ENCODE results near the gene TPSAB1.
"Not testable (repeated sequence)": the region's sequence is repeated elsewhere in the genome, so short reads cannot be mapped to it uniquely, and the experiment has no call there.

The TPSAB1 gene

DNA sequence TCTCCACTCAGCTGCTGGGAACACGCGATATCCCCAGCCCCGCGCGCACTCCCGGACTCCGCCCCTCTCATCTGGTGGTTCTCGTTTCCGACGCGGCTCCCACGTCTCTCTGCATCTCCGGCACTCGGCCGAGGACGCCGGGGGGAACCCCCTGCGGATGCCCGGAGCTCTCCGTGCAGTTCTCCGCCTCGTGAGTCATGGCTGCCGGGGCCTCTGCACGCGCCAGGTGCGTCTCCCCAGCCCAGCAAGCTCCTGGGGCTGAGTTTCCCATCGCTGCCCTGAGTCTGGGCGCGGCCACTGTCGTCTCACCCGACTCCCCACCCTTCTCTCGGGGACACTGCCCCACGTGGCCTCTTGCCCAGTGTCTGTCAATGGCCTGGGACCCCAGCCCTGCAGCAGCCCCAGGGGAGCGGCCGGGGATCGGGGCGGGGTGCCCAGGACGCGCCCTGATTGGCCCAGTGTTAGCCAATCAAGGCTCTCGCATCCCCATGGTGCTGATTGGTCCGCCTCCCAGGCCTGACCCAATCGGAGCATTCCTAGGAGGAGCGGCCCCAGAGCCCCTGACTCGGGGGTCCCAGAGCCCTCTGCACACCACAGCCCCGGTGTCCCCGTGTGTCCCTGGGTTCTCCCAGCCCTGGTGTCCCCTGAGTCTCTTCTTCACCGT, 13.3 kb downstream of the TPSAB1 start:
- not testable (repeated sequence) for DNase-seq

DNA sequence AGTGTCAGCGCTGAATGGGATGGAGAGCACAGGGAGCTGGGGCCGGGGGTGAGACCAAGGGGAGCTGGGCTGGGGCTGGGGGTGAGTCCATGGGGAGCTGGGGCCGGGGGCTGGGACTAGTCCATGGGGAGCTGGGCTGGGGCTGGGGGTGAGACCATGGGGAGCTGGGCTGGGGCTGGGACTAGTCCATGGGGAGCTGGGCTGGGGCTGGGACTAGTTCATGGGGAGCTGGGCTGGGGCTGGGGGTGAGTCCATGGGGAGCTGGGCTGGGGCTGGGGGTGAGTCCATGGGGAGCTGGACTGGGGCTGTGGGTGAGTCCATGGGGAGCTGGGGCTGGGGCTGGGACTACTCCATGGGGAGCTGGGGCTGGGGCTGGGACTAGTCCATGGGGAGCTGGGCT, 14.3 kb downstream of the TPSAB1 start:
- not testable (repeated sequence) for DNase-seq

DNA sequence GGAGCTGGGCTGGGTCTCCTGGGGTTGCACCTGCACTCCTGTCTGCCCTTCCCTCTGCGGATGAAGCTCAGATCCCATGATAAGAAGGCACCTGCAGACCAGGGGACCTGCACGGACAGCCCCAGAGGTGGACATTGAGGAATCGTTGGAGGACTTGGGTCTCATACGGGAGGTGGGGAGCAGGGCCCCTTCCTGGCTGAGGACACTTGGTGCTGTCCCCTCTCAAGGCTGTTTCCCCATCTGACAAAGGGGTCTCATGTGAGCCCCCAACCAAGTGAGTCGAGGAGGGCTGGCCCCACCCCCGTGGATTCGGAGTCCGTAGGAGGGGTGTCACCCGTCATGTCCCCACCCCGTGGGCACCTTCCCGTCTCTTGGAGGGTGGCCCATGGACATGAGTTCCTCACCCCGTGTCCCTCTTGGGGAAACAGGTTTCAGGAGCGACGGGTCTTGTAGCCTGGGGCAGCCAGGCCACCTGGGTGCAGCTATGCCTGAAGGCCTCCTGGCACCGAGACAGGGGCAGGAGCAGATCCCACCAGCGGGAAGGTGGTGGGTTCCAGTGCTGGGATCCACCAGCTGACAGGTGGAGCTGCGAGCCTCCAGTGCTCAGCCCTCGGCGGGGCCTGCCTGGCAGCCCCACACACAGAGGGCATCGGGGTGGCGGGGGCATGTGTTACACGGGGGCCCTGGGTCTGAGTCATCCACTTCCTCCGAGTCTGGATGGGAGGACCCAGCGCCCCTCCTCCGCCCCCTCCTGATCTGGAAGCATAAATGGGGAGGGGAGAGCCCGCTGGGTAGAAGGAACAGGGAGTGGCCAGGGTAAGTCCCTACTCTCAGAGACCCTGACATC, 15.0 kb downstream of the TPSAB1 start, which contains the start of gene TPSD1:
Gene TPSD1 (plus strand): TSS at position 794 of the 847 bp plus-strand sequence. CDS start 212 bp downstream, outside the sequence.
- not testable (repeated sequence) for DNase-seq

DNA sequence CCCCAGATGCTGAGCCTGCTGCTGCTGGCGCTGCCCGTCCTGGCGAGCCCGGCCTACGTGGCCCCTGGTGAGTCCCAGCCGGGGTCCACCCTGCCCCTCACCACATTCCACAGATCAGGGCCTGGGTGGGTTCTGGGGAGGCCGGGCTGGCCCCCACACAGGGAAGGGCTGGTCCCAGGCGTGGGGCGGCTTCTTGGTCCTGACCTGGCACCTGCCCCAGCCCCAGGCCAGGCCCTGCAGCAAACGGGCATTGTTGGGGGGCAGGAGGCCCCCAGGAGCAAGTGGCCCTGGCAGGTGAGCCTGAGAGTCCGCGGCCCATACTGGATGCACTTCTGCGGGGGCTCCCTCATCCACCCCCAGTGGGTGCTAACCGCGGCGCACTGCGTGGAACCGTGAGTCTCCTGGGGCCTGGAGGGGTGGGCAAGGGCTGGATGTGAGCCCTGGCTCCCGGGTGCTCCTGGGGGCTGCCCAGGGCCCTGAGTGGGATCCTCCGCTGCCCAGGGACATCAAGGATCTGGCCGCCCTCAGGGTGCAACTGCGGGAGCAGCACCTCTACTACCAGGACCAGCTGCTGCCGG, 15.9 kb downstream of the TPSAB1 start:
- DNase-seq, result not testable (repeated sequence)

DNA sequence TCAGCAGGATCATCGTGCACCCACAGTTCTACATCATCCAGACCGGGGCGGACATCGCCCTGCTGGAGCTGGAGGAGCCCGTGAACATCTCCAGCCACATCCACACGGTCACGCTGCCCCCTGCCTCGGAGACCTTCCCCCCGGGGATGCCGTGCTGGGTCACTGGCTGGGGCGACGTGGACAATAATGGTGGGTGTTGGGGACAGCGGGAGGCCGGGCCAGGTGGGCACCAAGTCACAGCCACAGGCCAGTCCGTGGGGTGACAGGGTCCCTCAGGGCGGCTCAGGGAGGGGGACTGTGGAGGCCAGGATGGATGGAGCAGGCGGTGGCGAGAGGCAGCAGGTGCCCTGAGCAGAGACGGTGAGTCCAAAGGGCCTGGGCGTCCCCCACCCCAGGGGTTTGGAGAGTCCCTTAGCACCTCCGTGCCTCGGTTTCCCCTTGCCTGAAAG, 16.4 kb downstream of the TPSAB1 start:
- DNase-seq, result no peak

DNA sequence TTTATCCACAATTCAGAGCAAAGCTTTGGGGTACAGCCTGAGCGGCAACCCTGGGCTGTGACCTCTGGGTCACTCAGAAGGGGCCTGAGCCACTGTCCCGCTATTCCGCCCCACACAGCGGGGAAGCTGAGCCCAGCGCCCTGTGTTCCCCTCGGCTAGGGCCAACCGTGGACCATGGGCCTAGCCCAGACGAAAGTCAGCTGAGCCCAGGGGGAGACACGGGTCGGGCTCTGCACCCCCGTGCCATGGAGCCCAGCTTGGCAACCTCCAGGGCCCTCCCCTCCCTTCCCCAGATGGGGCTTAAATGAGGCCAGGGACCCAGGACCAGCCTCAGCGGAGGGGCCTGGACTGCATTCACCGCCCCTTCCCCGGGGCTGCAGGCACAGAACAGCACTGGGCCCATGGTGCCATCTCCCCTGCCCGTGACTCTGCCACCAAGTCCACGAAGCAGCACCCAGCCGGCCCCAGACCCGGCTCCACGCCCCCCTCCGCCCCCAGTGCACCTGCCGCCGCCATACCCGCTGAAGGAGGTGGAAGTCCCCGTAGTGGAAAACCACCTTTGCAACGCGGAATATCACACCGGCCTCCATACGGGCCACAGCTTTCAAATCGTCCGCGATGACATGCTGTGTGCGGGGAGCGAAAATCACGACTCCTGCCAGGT, 17.2 kb downstream of the TPSAB1 start:
- DNase-seq, result no peak

DNA sequence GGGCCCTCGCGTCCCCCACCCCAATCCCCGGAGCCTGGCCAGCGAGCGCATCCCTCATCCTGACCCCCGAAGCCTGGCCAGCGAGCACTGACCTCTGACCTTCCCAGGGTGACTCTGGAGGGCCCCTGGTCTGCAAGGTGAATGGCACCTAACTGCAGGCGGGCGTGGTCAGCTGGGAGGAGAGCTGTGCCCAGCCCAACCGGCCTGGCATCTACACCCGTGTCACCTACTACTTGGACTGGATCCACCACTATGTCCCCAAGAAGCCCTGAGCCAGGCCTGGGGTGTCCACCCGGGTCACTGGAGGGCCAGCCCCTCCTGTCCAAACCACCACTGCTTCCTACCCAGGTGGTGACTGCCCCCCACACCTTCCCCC, 17.7 kb downstream of the TPSAB1 start:
- no peak for DNase-seq

DNA sequence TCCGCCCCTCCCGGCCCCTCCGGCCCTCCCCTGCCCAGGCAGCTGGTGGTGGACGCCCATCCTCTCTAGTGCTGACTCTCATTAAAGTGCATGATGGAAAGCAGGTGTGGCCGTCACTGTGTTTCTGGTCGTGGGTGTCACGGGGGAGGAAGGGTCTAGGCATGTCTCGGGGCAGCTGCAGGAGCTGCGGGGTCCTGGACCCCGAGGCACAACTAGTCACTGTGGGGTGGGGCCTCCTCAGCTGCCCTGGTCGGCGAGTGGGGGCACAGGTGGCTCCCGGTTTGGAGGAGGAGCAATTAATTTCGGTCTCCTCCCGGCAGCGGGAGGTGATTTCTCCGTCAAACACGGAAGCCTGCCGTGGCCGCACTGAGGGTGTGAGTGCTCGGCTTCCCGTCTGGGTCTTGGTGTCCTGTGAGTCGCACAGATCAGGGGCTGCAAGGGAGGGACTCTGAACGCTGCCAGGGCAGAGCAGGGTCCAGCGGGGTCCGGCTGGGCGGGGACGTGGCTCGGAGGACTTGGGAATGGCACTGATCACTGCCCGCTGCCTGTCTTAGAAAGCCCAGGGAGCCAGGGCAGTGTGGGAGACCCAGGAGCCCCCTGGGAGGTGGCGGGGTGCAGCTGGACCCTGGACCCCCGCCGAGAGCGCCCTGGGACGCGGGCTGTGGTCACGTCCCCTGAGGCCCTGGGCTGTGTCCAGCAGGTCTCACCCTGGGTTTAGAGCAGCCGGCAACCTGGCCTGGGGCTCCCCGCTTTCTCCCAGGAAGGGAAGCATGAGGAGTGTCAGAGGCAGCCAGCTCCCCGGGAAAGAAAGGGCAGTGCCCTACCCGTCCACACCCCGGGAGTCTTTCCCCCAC, 18.6 kb downstream of the TPSAB1 start:
- no peak for DNase-seq

DNA sequence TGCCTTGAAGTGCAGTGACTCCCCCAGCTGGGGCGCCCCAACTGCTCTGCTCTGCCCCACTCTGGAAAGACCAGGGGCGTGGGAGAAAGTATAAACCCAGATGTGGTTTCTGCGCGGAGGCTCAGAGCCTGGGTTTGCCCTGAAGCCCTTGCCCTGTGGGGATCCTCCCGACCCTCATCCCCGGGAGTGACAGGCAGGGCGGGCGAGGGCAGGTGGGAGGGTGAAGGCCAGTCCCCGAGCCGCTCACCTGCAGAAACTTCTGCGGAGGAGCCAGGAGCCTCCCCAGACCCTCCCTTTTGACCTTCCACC, 19.2 kb downstream of the TPSAB1 start:
- no peak for DNase-seq

DNA sequence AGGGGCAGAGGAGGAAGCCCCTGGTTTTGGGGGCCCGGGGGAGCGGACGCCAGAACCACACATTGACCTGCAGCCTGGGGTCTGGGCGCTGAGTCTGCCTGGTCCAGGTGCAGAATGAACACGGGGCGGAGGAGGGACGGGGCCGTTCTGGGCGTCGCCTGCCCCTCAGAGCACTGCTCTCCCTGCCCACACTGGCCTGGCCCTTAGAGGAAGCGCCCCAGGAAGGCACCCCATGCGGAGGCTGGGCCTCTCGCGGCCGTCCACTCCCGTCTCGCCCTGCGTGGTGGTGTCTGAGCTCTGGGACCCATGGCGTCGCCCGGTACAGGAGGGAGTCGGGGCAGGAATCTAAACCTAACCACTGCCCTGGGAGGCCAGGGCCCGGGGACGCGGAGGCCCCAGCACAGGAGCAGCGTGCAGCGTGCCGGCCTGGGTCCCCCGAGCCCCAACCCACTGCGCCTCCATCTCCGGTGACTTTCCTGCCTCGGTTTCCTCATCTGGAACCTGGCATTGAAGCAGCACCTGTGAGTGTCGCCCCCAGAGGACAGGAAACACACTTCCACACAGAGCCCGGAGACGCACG, 19.7 kb downstream of the TPSAB1 start:
- no peak for DNase-seq

DNA sequence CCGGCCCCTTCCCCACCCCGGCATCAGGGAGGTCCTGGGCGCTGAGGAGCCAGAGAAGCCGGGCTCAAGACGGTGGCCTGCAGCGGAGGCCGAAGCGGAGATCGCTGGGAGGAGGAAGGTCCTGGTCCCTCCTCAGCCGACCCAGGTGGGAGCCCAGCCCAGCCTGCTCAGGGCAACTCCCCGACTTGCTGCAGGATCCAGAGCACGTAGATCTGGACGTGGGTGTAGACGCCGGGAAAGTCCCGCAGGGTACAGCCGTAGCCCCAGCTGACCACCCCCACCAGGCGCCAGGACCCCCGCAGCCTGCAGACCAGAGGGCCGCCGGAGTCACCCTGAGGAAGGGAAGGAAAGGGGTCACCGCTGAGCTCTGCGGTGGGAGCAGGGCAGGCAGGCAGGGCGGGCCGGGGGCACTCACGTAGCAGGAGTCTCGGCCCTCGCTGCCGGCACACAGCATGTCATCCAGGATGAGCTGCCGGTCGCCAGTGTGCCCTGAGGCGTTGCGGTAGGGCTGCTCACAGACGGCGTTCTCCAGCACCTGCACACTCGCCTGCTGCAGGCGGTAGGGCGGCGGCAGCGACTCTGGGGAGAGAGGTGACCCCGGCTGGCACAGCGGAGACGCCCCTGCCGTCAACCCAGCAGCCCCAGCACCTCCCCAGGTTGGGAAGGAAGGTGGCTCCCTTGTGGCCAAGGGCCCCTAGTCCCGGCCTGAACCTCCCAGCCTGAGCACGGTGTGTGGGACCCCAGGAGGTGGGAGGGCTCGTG, 20.8 kb downstream of the TPSAB1 start:
- DNase-seq, result no peak

DNA sequence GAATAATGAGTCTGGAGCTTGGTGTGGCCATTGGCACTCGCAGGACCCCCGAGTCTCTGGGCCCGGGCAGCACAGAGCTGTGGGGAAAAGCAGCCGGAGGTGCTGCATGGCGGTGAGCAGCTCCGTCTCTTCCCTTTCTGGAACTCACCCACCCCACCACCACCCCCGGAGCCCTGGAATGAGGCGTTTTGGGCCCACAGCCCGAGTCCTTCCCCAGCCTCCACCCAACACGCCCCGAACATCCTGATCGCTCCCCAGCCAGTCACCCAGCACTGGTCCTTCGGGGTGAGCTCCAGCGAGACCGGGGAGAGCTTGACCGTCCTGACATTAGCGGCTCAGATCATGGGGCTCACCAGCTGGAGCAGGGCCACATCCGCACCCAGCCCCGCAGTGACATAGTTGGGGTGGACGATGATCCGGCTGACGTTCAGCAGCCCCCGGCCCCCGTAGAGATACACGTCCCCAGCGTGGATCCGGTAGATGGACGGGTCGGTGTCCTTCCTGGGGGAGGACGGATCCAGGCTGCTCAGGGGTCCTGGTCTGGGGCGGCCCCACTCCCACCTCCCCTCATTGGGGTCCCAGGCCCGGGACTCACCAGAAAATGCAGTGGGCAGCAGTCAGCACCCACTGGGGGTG, 21.8 kb downstream of the TPSAB1 start:
- no peak for DNase-seq

DNA sequence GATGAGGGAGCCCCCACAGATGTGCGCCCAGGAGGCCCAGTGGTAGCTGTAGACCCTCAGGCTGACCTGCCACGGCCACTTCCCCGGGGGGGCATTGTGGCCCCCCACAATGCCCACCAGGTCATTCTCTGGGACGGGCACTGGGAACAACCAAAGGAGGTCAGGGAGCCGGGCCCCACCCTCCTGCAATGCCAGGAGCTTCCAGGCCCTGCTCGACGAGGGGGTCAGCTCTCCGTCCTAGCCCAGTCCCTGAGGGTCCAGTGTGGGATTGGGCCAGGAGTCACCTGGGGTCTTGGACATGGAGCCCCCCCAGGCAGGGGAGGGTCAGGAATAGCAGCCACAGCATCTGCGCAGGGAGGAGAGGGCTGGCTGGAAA, 22.3 kb downstream of the TPSAB1 start:
- DNase-seq, result no peak

DNA sequence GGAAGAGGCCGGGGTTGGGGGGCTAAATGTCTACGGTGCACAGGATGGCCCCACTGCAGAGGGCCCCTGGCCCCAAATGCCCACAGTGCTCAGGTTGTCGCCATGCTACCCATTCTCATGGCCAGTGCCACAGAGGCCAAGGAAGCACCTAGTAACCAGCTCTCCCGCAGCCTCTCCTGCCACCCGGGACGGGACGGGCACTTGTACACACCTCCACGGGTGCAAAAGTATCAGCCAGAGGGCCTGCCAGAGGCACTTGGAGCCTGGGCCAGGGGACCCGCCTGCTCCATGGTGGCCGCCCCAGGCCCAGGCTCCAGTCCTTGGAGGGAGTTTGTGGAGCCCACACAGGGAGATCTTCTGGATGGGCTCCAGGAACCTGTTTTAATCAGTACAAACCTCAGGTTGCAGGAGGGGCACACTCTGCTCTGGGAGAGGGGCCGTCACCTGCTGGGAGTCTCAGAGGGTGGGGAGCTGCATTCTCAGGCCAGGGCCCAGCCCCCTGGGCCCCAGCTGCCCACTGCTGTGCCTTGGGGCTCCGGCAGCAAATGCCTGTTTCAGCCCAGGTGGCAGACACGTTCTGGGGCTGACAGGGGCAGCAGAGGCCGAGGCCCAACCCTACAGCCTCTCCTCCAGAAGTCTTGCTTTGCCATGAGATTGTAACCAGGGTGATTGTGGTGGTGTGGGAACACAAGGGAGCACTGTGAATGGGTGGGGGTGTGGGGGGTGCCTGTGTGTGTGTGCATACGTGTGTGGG, 23.3 kb downstream of the TPSAB1 start:
- DNase-seq, result no peak

DNA sequence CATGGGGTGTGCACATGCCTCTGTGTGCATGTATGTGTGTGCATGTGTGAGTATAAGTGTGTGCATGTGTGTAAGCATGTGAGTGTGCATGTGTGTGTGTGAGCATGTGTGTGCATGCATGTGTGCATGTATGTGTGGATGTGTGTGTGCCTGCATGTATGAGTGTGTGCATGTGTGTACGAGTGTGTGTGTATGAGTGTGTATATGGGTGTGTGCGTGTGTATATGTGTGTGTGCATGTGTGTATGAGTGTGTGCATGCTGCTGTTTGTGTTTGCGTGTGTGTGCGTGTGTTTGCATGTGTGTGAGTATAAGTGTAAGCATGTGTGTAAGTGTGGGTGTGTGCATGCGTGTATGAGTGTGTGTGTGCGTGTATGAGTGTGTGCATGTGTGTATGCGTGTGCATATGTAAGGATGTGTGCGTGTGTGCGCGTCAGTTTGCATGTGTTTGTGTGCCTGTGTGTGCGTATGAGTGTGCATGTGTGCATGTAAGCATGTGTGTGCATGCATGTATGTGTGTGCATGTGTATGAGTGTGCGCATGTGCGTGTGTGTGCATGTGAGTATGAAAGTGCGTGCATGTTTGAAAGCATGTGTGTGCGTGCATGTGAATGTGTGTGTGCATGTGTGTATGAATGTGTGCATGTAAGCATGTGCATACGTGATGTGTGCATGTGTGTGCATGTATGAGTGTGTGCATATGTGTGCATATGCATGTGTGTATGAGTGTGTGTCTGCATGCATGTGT, 24.0 kb downstream of the TPSAB1 start:
- no peak for DNase-seq

DNA sequence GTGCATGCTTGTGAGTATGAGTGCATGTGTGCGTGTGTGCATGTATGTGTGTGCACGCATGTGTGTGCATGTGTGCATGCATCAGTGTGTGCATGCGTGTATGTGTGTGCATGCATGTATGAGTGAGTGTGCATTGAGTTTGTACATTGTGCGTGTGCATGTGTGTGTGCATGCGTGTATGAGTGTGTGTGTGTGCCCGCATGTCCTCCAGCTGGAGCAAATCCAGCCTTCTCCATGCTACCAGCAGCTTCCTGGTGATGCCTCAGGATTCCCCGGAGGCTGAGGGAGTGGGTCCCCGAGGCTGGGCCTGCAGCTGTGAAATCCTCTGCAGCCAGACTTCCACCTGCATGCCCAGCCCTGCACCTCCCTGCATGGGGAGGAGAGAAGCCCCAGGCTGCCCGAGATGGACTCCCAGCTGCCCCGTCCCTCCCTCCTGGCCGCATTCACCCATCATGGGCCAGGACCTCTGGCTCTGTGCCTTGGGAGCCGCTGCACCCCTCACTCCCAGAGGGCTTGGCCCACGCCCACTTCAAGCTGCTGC, 24.7 kb downstream of the TPSAB1 start:
- DNase-seq, result no peak

DNA sequence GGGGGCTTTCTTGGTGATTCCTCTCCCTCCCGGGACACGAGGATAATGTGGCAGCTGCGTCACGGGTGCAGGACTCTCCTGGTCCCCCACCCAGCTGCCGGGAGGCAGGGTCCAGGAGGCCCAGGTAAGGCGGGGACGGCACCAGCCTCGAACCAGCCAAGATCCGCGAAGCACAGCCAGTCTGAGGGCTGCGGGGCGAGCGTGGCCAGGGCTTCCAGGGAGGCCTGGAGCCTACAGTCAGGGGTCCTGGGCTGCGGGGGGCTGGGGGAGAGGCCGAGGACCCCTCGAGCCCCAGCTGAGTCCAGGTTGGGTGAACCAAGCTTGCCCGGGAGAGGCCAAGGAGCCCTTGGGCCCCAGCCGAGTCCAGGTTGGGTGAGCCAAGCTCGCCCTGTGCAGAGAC, 25.3 kb downstream of the TPSAB1 start:
- DNase-seq, result no peak

DNA sequence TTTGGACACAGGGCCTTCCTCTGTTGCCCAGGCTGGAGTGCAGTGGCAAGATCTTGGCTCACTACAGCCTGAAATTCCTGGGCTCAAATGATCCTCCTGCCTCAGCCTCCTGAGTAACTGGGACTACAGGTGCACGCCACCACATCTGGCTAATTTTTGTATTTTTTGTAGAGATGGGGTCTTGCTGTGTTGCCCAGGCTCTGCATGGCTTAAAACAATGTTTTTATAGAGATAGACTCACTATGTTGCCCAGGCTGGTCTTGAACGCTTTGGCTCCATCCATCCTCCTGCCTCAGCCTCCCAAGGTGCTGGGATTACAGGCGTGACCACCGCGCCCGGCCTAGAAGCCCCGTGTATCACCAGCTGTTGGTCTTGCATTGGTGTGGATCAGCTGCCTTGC, 28.9 kb downstream of the TPSAB1 start:
- DNase-seq, result not testable (repeated sequence)

DNA sequence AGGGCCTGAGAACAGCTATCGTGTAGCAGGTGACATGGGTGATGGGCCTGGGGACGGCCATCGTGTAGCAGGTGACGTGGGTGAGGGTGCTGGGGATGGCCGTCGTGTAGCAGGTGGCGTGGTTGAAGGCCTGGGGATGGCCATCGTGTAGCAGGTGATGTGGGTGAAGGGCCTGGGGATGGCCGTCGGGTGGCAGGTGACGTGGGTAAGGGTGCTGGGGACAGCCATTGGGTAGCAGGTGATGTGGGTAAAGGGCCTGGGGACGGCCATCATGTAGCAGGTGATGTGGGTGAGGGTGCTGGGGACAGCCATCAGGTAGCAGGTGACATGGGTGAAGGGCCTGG, 30.8 kb downstream of the TPSAB1 start:
- DNase-seq, result no peak
